Inferior parietal cortex (tissue), 1 donor: ENCODE results near the gene FAM25A.

Source experiments
- DNase-seq: peaks from one replicate; pipeline ENCODE4 v3.0.0-alpha.2; 2016; ENCODE audit errors: extremely low spot score

FAM25A gene

DNA sequence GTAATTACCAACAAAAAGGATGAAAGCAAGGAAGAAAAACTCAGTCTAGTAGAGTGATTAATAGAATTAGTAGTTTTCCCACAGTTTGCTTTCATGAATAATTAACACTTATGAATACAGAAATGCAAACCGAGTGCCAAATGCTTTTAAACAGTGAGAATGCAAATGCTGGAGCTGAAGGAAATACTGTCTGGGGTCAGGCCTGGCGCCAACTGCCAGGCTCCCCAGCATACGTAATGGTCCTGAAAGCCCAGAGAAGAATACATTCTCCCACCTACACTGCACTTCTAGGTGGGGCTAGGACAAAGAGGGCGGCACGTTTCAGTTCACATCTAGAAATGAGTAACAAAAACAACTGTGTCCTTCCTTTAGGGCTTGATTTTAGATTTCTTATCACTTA lies 44.6 kb downstream of the FAM25A start:
- DNase-seq: peak; percentile 39

DNA sequence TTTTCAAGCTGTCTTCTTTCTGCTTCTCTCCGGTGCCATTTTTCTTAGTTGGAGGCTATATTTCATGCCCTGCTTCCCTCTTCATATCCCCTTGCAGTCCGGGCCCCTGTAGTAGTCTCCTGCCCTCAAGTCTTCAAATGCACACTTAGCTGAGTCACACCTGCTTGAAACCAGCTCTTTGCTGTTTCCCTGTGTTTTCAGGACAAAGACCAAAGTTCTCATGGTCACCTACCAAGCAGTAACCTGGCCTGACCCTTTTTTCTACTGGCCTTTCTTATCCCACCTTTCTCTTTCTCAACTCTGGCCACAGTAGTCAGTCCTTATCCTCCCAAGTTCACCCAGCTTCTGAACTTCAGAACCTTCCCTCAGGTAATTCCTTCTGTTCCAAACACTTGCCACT lies 46.1 kb downstream of the FAM25A start:
- DNase-seq: no peak

- no peak for DNase-seq
These were observed 46.8 kb downstream of the FAM25A start for GRCh38 chr10:87066865-87067264.

GRCh38 chr10:87068281-87068680 lies 48.2 kb downstream of the FAM25A start:
- DNase-seq: no peak

DNA sequence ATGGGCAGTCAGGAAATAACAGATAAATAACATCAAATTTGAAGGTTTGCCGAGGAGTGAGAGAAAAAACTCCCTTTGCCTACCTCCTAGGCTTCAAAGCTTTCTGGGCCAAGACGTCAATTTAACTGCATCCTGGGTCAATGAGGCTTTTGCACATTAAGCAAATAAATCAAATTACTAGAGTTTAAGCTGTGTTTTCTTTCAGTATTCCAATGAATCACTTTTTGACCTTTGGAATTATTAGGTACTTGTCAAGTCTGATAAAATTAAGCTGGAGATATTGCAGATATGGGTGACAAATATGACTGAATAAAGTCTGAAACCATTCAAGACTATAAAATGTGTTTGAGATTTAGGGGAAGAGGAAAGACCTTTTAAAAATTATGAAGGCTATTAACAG lies 52.4 kb downstream of the FAM25A start:
- DNase-seq: no peak
